Measurements from ENCODE around the gene EEPD1. TPM values are rescaled to one million over a fixed set of nuclear protein-coding genes. Genes with fewer than 3 reads are reported as not detected.

EEPD1 gene
- total RNA-seq, 6 experiments from 2014 or later = 0.95 to 2.7 (median 1.5) TPM

DNA sequence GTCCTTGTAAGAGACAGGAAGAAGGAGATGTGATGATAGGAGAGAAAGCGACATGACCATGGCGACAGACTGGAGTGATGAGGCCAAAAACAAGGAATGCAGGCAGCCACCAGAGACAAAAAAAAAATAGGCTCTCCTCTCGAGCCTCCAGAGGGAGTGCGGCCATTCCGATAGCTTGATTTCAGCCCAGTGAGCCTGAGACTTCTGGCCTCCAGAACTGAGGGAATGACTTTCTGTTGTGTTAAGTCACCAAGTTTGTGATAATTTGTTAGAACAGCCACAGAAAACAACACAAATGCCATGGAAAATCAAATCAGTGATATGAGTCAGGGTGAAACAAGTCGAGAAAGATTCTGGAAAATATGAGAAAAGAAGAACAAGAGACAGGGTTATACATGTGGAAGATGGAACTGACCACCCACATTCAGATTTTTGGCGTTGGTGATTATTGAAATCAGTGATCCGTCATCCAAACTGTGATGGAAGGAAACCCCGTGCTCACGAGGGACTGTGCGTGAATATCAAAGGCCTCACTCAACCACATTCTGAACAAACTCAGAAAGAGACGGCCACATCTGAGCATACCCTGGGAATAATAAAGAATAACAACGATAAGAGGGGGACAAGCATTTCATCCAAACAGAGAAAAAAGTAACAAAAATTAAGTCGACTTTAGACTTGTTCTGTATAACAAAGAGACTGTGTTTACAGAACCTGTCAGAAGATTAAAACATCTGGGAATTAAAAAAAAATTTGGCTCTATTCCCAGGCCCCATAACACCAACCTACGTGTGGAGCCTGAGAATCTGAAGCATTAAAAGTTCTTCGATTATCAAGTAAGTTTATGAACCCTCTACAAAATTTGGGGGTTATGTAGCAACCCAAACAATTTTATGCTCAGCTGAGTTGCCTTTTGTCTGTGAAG, 72.1 kb downstream of the EEPD1 start:
- TF ChIP-seq, protein P1, sequence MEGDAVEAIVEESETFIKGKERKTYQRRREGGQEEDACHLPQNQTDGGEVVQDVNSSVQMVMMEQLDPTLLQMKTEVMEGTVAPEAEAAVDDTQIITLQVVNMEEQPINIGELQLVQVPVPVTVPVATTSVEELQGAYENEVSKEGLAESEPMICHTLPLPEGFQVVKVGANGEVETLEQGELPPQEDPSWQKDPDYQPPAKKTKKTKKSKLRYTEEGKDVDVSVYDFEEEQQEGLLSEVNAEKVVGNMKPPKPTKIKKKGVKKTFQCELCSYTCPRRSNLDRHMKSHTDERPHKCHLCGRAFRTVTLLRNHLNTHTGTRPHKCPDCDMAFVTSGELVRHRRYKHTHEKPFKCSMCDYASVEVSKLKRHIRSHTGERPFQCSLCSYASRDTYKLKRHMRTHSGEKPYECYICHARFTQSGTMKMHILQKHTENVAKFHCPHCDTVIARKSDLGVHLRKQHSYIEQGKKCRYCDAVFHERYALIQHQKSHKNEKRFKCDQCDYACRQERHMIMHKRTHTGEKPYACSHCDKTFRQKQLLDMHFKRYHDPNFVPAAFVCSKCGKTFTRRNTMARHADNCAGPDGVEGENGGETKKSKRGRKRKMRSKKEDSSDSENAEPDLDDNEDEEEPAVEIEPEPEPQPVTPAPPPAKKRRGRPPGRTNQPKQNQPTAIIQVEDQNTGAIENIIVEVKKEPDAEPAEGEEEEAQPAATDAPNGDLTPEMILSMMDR (IDR thresholded peaks at IDR 0.05) = no peak
- H3K27me3 Mint-ChIP-seq (ENCODE audit: insufficient read depth) = peaks cover 11% of the 10 kb centered on the region
- DNase-seq = no peak
- no peak overlapping the region for H3K27ac Mint-ChIP-seq
- H3K4me3 Mint-ChIP-seq = no peak overlapping the region
- H3K36me3 Mint-ChIP-seq (ENCODE audit: low read depth) = no peaks in the 10 kb centered on the region
- H3K9me3 Mint-ChIP-seq = no peaks in the 10 kb centered on the region
- no peaks in the 10 kb centered on the region for H3K4me1 Mint-ChIP-seq (ENCODE audit: low read depth)

DNA sequence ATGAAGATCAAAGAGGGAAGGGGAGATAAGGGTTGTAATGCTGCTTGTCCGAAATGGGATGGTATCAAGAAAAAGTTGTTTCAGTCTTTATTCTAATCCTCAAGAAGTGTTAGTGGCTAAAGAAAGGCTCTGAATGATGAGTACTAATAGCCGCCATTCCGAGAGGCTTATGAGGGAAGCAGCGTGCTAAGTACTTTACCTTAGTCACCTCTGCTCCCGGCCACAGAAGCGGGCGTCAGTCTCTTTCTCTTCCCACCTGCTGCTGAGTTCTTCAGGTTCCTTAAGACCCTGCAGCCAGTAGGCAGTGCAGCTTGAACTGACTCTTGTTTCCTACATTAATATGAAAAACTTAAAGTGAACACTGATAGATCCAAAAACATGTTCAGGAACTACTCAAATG, 73.1 kb downstream of the EEPD1 start:
- H3K27ac Mint-ChIP-seq = no peak overlapping the region
- H3K4me3 Mint-ChIP-seq = no peak overlapping the region
- TF ChIP-seq, protein P1 (IDR thresholded peaks at IDR 0.05) = no peak
- no peaks in the 10 kb centered on the region for H3K4me1 Mint-ChIP-seq (ENCODE audit: low read depth)
- no peaks in the 10 kb centered on the region for H3K9me3 Mint-ChIP-seq
- H3K36me3 Mint-ChIP-seq (ENCODE audit: low read depth) = no peaks in the 10 kb centered on the region
- DNase-seq = no peak
- H3K27me3 Mint-ChIP-seq (ENCODE audit: insufficient read depth) = peaks cover 6% of the 10 kb centered on the region

GRCh38 chr7:36227223-36227622, 74.2 kb downstream of the EEPD1 start:
- H3K9me3 Mint-ChIP-seq = no peaks in the 10 kb centered on the region
- no peaks in the 10 kb centered on the region for H3K4me1 Mint-ChIP-seq (ENCODE audit: low read depth)
- H3K36me3 Mint-ChIP-seq (ENCODE audit: low read depth) = no peaks in the 10 kb centered on the region
- DNase-seq = peak; percentile 35
- peaks cover 5% of the 10 kb centered on the region for H3K27me3 Mint-ChIP-seq (ENCODE audit: insufficient read depth)
- TF ChIP-seq, protein P1 (IDR thresholded peaks at IDR 0.05) = no peak
- no peak overlapping the region for H3K27ac Mint-ChIP-seq
- H3K4me3 Mint-ChIP-seq = no peak overlapping the region

- no peak overlapping the region for H3K27ac Mint-ChIP-seq
- H3K27me3 Mint-ChIP-seq (ENCODE audit: insufficient read depth) = peaks cover 5% of the 10 kb centered on the region
- no peaks in the 10 kb centered on the region for H3K9me3 Mint-ChIP-seq
- H3K4me1 Mint-ChIP-seq (ENCODE audit: low read depth) = no peaks in the 10 kb centered on the region
- H3K36me3 Mint-ChIP-seq (ENCODE audit: low read depth) = no peaks in the 10 kb centered on the region
- no peak for DNase-seq
- H3K4me3 Mint-ChIP-seq = no peak overlapping the region
- TF ChIP-seq, protein P1 (IDR thresholded peaks at IDR 0.05) = no peak
Measured at GRCh38 chr7:36228039-36228438, 75.0 kb downstream of the EEPD1 start.

DNA sequence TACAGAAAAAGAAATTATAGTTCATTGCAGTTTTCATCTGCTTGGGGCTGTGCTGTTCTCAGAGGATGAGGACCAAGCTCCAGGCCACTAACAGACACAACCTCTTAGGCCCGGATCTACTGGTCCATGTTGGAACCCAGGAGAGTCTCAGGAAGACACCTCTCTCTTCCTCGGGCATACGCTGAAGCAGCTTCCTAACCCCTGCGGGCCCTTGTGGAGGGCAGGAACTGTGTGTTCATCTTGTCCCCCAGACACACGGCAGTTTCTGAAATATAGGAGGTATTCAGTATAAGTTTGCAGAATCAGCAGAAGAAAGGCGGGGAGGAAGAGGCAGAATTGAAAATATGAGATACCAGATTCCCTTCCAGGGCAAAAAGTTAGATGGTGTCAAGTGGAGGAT, 78.4 kb downstream of the EEPD1 start:
- no peaks in the 10 kb centered on the region for H3K36me3 Mint-ChIP-seq (ENCODE audit: low read depth)
- no peak for DNase-seq
- peaks cover 3% of the 10 kb centered on the region for H3K27me3 Mint-ChIP-seq (ENCODE audit: insufficient read depth)
- H3K4me1 Mint-ChIP-seq (ENCODE audit: low read depth) = no peaks in the 10 kb centered on the region
- no peak overlapping the region for H3K27ac Mint-ChIP-seq
- no peak overlapping the region for H3K4me3 Mint-ChIP-seq
- TF ChIP-seq, protein P1 (IDR thresholded peaks at IDR 0.05) = no peak
- no peaks in the 10 kb centered on the region for H3K9me3 Mint-ChIP-seq

All from HFFc6 (cell line).